WTC11 (cell line): ENCODE results near the gene HSD17B12. TPM values are rescaled to one million over a fixed set of nuclear protein-coding genes. Genes with fewer than 3 reads are reported as not detected.

Experiments used
- ATAC-seq: fragments of 200-7000 bp; cut with Tn5 transposase; 2 replicates; pipeline ENCODE4 v1.10.0; 2021; ENCODE audit warnings: mild to moderate bottlenecking, moderate library complexity
- CTCF ChIA-PET: fragments of 300-600 bp; sonication (Branson Sonifier 250); formaldehyde crosslinking; loops from one replicate; lab custom pipeline; 2021; ENCODE audit warnings: antibody characterized with exemption; lab: Charles Lee
- POLR2A ChIA-PET: fragments of 350-600 bp; sonication (Branson Sonifier 250); formaldehyde crosslinking; loops from one replicate; lab custom pipeline; 2021; ENCODE audit warnings: antibody characterized with exemption; lab: Charles Lee
- DNase-seq: peaks from one replicate; pipeline ENCODE4 v3.0.0; 2021; ENCODE audit warnings: low spot score
- H3K27ac Mint-ChIP-seq: 2 replicates; pipeline ENCODE4 v1.8.0; 2021; ENCODE audit warnings: mixed read lengths
- H3K27me3 Mint-ChIP-seq: 2 replicates; pipeline ENCODE4 v1.8.0; 2021; ENCODE audit warnings: low read depth, mild to moderate bottlenecking, moderate library complexity, mixed read lengths
- H3K36me3 Mint-ChIP-seq: 2 replicates; pipeline ENCODE4 v1.8.0; 2021; ENCODE audit warnings: mixed read lengths
- H3K4me1 Mint-ChIP-seq: 2 replicates; pipeline ENCODE4 v1.8.0; 2022; ENCODE audit warnings: mixed read lengths
- H3K4me3 Mint-ChIP-seq: 2 replicates; pipeline ENCODE4 v1.8.0; 2021; ENCODE audit warnings: mild to moderate bottlenecking, moderate library complexity, mixed read lengths
- H3K9me3 Mint-ChIP-seq: 2 replicates; pipeline ENCODE4 v1.8.0; 2021; ENCODE audit warnings: mixed read lengths
- ATF1 ChIP-seq: sonication (generic); formaldehyde crosslinking; IDR thresholded peaks from 2 replicates; pipeline ENCODE4 v1.8.1; 2023; ENCODE audit warnings: mild to moderate bottlenecking, moderate library complexity, missing genetic modification reagents
- CBFB ChIP-seq: sonication (generic); formaldehyde crosslinking; IDR thresholded peaks from 2 replicates; pipeline ENCODE4 v1.8.1; 2022; ENCODE audit warnings: mild to moderate bottlenecking, low read depth, missing genetic modification reagents
- E2F5 ChIP-seq: sonication (generic); formaldehyde crosslinking; IDR thresholded peaks from 2 replicates; pipeline ENCODE4 v1.8.1; 2022; ENCODE audit warnings: mild to moderate bottlenecking, moderate library complexity, missing genetic modification reagents
- EMX1 ChIP-seq: fragments of 250-450 bp; sonication (Bioruptor Pico); IDR thresholded peaks from 2 replicates; pipeline ENCODE4 v1.8.0; 2021; ENCODE audit warnings: mild to moderate bottlenecking
- ERG ChIP-seq: fragments of 250-450 bp; sonication (Bioruptor Pico); IDR thresholded peaks from 2 replicates; pipeline ENCODE4 v1.8.0; 2021; ENCODE audit warnings: mild to moderate bottlenecking
- FOXK1 ChIP-seq: sonication (generic); formaldehyde crosslinking; IDR thresholded peaks from 2 replicates; pipeline ENCODE4 v1.8.0; 2022; ENCODE audit warnings: mild to moderate bottlenecking, moderate library complexity, missing genetic modification reagents
- FOXP4 ChIP-seq: sonication (generic); formaldehyde crosslinking; IDR thresholded peaks from 2 replicates; pipeline ENCODE4 v1.8.0; 2022; ENCODE audit warnings: mild to moderate bottlenecking, missing genetic modification reagents
- NFE2L1 ChIP-seq: sonication (generic); formaldehyde crosslinking; IDR thresholded peaks from 2 replicates; pipeline ENCODE4 v1.8.1; 2023; ENCODE audit warnings: missing genetic modification reagents
- NR1H2 ChIP-seq: sonication (generic); formaldehyde crosslinking; IDR thresholded peaks from 2 replicates; pipeline ENCODE4 v1.9.0; 2021; ENCODE audit warnings: mild to moderate bottlenecking, moderate library complexity, missing genetic modification reagents
- NR2C2 ChIP-seq: sonication (generic); formaldehyde crosslinking; IDR thresholded peaks from 2 replicates; pipeline ENCODE4 v1.8.0; 2022; ENCODE audit warnings: mild to moderate bottlenecking, missing genetic modification reagents
- OVOL2 ChIP-seq: fragments of 250-450 bp; sonication (Bioruptor Pico); IDR thresholded peaks from 2 replicates; pipeline ENCODE4 v1.9.0; 2021; ENCODE audit warnings: mild to moderate bottlenecking, borderline replicate concordance
- PRDM15 ChIP-seq: sonication (generic); formaldehyde crosslinking; IDR thresholded peaks from 2 replicates; pipeline ENCODE4 v1.8.0; 2022; ENCODE audit warnings: missing genetic modification reagents
- USF2 ChIP-seq: sonication (generic); formaldehyde crosslinking; IDR thresholded peaks from 2 replicates; pipeline ENCODE4 v1.8.1; 2023; ENCODE audit warnings: mild to moderate bottlenecking, missing genetic modification reagents, moderate library complexity
- ZBTB43 ChIP-seq: sonication (generic); formaldehyde crosslinking; IDR thresholded peaks from 2 replicates; pipeline ENCODE4 v1.8.1; 2023; ENCODE audit warnings: mild to moderate bottlenecking, missing genetic modification reagents
- ZNF423 ChIP-seq: fragments of 250-450 bp; sonication (Bioruptor Pico); IDR thresholded peaks from 2 replicates; pipeline ENCODE4 v2.1.2; 2022; ENCODE audit warnings: mild to moderate bottlenecking, moderate library complexity
- ZSCAN18 ChIP-seq: fragments of 250-450 bp; sonication (Bioruptor Pico); IDR thresholded peaks from 2 replicates; pipeline ENCODE4 v2.1.2; 2022; ENCODE audit warnings: mild to moderate bottlenecking, moderate library complexity
- total RNA-seq: library from RNA; stranded (reverse); gene quantifications from 3 replicates; pipeline ENCODE4 v1.2.3, GENCODE V29; 2021

Gene HSD17B12
- total RNA-seq, 1 experiment from 2014 or later = 149 TPM

- Mint-ChIP-seq H3K4me1 (no peaks in the 10 kb centered on the region), H3K36me3 (peaks cover 27% of the 10 kb centered on the region)
- no peak for ATAC-seq
Observed at GRCh38 chr11:43895601-43896000, 215.1 kb downstream of the HSD17B12 start.

GRCh38 chr11:43898574-43898973 is 218.0 kb downstream of the HSD17B12 start:
- H3K27ac Mint-ChIP-seq = no peak overlapping the region
- DNase-seq = no peak
- TF ChIP-seq EMX1 (CRISPR knock-in tag) (no peak), PRDM15 (CRISPR knock-in tag) (no peak), OVOL2 (no peak), NR2C2 (CRISPR knock-in tag) (no peak), CBFB (CRISPR knock-in tag) (no peak), ERG (CRISPR knock-in tag) (no peak), USF2 (CRISPR knock-in tag) (no peak), FOXK1 (CRISPR knock-in tag) (no peak), NFE2L1 (CRISPR knock-in tag) (no peak), ZNF423 (CRISPR knock-in tag) (no peak), NR1H2 (CRISPR knock-in tag) (no peak), ZBTB43 (CRISPR knock-in tag) (no peak), FOXP4 (no peak), E2F5 (CRISPR knock-in tag) (no peak), ZSCAN18 (CRISPR knock-in tag) (no peak), ATF1 (CRISPR knock-in tag) (no peak)
- no peak overlapping the region for H3K4me3 Mint-ChIP-seq
- peaks cover 6% of the 10 kb centered on the region; the same call in 1 of the 2 replicates for H3K9me3 Mint-ChIP-seq
- H3K36me3 Mint-ChIP-seq = peaks cover 27% of the 10 kb centered on the region
- H3K4me1 Mint-ChIP-seq = no peaks in the 10 kb centered on the region
- ATAC-seq = no peak
- POLR2A ChIA-PET = no interaction called here
- no peaks in the 10 kb centered on the region for H3K27me3 Mint-ChIP-seq
- CTCF ChIA-PET = interaction anchor here (1.7 kb wide), 1 partner anchor 9 kb away, joined by 11 read pairs; no protein-coding TSS in a partner anchor

More at GRCh38 chr11:43895601-43896000, 215.1 kb downstream of the HSD17B12 start:
- Mint-ChIP-seq H3K9me3 (peaks cover 6% of the 10 kb centered on the region; the same call in 1 of the 2 replicates), H3K27me3 (no peaks in the 10 kb centered on the region), H3K27ac (no peak overlapping the region), H3K4me3 (no peak overlapping the region)
- no peak for DNase-seq
- ChIA-PET POLR2A (no interaction called here), CTCF (no interaction called here)
- no peak for TF ChIP-seq NR1H2 (CRISPR knock-in tag)
